ENCODE data around the gene POGK.

Gene POGK

GRCh38 chr1:166902279-166902678 is 63.0 kb downstream of the POGK start:
- no peak for DNase-seq (ENCODE audit: low spot score)

GRCh38 chr1:166903232-166903631 is 64.0 kb downstream of the POGK start:
- no peak for DNase-seq (ENCODE audit: low spot score)

GRCh38 chr1:166905136-166905535 is 65.9 kb downstream of the POGK start:
- DNase-seq (ENCODE audit: low spot score): no peak

- DNase-seq (ENCODE audit: low spot score): no peak
These were observed 66.6 kb downstream of the POGK start for GRCh38 chr1:166905900-166906299.

Measured in putamen (tissue), 1 donor.